Posterior vena cava (tissue), 2 donors: ENCODE data around the gene SIRT1. TPM values are rescaled to one million over a fixed set of nuclear protein-coding genes. Genes with fewer than 3 reads are reported as not detected.
A peak's percentile ranks its signal among the peaks of the same experiment; 100 is the strongest.
"Not testable (repeated sequence)": the region's sequence is repeated elsewhere in the genome, so short reads cannot be mapped to it uniquely, and the experiment has no call there.

Experiments used
- DNase-seq: peaks from one replicate; pipeline ENCODE4 v3.0.0-alpha.2; 2020; ENCODE audit warnings: low spot score
- intact Hi-C, 2 donors: fragments of 100-400 bp; cut with DNase I; formaldehyde crosslinking; loops; one replicate each; pipeline versions ENCODE4 v1.14.1 to v1.14.2; 2022 to 2023
- long read RNA-seq, 2 donors: library from polyadenylated mRNA; unstranded; transcript quantifications; one replicate each; pipeline ENCODE4 v2.0.0, GENCODE V29; 2020 to 2021
- total RNA-seq, 2 donors: library from RNA; stranded (reverse); fragmentation: NEBNext Ultra II Directional; extraction: Animal tissue kit (Norgen Biotek cat#: 25700); gene quantifications; one replicate each; pipeline ENCODE4 v1.2.1, GENCODE V29; 2021
- donor health status: DM: yes; HTN: yes; CAD: no.
- donor health status: DM: yes; HTN: yes; CAD: no.

SIRT1 gene
- total RNA-seq = 10 to 100 TPM; 19.5 to 21.6 TPM
- long read RNA-seq, donor 1, full-length matches to known transcripts = 4 of 7 reads
- long read RNA-seq, donor 1, partial matches to known transcripts = 2 of 7 reads
- long read RNA-seq, donor 1, other reads (novel, unspliced or antisense) = 1 of 7 reads
- long read RNA-seq, donor 2, partial matches to known transcripts = 1 of 1 reads
- long read RNA-seq, donor 2, other reads (novel, unspliced or antisense) = 0 of 1 reads

- DNase-seq = peak; percentile 99
- intact Hi-C loops = no loop called here
Observed at GRCh38 chr10:67884313-67884841, at the start of gene SIRT1. Gene SIRT1 (plus strand): TSS chr10:67884656. CDS start chr10:67884722, 66 bp downstream.

- DNase-seq, intact Hi-C loops: not testable (repeated sequence)
Observed at GRCh38 chr10:67835541-67836394, 48.7 kb upstream of the SIRT1 start.

- intact Hi-C loops = no loop called here
- no peak for DNase-seq
Observed at GRCh38 chr10:67836488-67836887, 48.0 kb upstream of the SIRT1 start.

GRCh38 chr10:67836972-67837371, 47.5 kb upstream of the SIRT1 start:
- no peak for DNase-seq
- intact Hi-C loops = no loop called here

GRCh38 chr10:67837541-67838314, 46.7 kb upstream of the SIRT1 start, which contains the start of gene DNAJC12:
Gene DNAJC12 (minus strand): TSS chr10:67838188. CDS start chr10:67838011, 177 bp downstream.
- intact Hi-C loops = no loop called here

GRCh38 chr10:67839511-67839910, 44.9 kb upstream of the SIRT1 start:
- intact Hi-C loops = not testable (repeated sequence)

More at GRCh38 chr10:67837541-67838314, 46.7 kb upstream of the SIRT1 start, which contains the start of gene DNAJC12:
- no peak for DNase-seq

GRCh38 chr10:67839951-67840350, 44.5 kb upstream of the SIRT1 start:
- intact Hi-C loops = no loop called here
- no peak for DNase-seq

More at GRCh38 chr10:67839511-67839910, 44.9 kb upstream of the SIRT1 start:
- peak; percentile 66 for DNase-seq

GRCh38 chr10:67841737-67842136, 42.7 kb upstream of the SIRT1 start:
- DNase-seq = no peak
- intact Hi-C loops = no loop called here

GRCh38 chr10:67843284-67843683, 41.2 kb upstream of the SIRT1 start:
- intact Hi-C loops = no loop called here
- DNase-seq = no peak

GRCh38 chr10:67849331-67850011, 35.0 kb upstream of the SIRT1 start:
- intact Hi-C loops = no loop called here
- DNase-seq = peak; percentile 99

GRCh38 chr10:67851186-67851585, 33.3 kb upstream of the SIRT1 start:
- intact Hi-C loops = no loop called here
- DNase-seq = no peak

- intact Hi-C loops = no loop called here
- no peak for DNase-seq
Observed at GRCh38 chr10:67852761-67853160, 31.7 kb upstream of the SIRT1 start.

GRCh38 chr10:67853512-67853911, 30.9 kb upstream of the SIRT1 start:
- intact Hi-C loops = no loop called here
- no peak for DNase-seq

- intact Hi-C loops = loop anchor here in 1 of 2 donors (5.0 kb wide), 1 partner anchor 298 kb away; no protein-coding TSS in a partner anchor
- no peak for DNase-seq
Observed at GRCh38 chr10:67858971-67859370, 25.5 kb upstream of the SIRT1 start.

GRCh38 chr10:67861750-67862432, 22.6 kb upstream of the SIRT1 start:
- intact Hi-C loops = no loop called here
- no peak for DNase-seq

GRCh38 chr10:67863094-67863493, 21.4 kb upstream of the SIRT1 start:
- intact Hi-C loops = no loop called here
- no peak for DNase-seq

- intact Hi-C loops = no loop called here
- no peak for DNase-seq
Observed at GRCh38 chr10:67864607-67865371, 19.7 kb upstream of the SIRT1 start.

GRCh38 chr10:67868132-67868531, 16.3 kb upstream of the SIRT1 start:
- intact Hi-C loops = no loop called here
- DNase-seq = no peak
